Fibroblast of lung (primary cell): Measurements from ENCODE around the gene EEFSEC.

Experiments
- EZH2 ChIP-seq: IDR thresholded peaks from 2 replicates; pipeline ENCODE4 v1.5.1; 2012; ENCODE audit warnings: low read length, control low read depth, mild to moderate bottlenecking; ENCODE audit errors: missing control alignments
- TF ChIP-seq, protein P1 (sequence below), 2 donors: IDR thresholded peaks in 1 of 2; conservative IDR thresholded peaks in 1 of 2; 1 replicate in 1 of 2; 2 replicates in 1 of 2; pipeline ENCODE4 v1.5.1; 2011 to 2012; ENCODE audit warnings: low read length in 2 of 2, control low read depth in 1 of 2, inconsistent platforms in 1 of 2, low read depth in 1 of 2, mild to moderate bottlenecking in 1 of 2

DNA sequence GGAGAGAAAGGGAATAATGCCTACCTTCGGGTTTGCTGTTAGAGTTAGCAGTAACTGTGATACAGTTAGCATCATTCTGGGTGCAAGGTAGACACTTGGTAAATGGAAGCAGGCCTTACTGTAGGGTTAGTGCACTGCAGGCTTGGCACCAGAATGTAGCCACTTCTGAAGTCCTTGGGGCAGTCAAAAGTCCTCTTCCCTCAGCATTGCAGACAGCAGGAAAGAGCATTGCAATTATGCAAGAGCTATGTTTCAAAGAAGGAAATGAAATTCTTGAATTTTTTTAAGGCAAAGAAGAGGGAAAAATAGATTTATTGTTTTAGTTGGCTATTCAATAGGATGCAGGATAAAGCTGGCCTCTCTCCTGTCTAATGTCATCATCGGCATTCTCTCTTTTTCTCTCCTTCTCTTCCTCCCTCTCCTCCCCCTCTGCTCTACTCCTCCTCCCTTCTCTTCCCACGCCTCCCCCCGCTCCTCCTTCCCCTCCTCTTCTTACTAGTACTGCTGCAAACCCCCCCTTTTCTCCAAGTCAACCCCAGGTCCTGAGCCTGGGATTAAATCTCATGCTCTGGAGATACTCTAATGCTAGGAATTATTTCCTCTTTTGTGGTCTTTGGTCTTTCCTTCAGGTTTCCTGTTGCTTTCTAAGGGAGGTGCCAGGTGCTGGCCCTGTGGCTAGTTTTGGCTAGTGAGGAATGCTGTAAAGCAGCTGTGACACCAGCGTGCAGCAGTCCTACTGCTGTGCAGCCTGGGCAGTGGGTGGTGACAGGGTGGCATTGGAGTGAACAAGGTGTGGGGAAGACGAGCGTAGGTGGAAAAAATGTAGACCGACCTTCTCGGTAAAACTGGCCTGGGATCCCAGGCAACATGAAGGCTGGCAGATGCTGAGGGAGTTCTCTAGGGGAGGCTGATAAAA, 21.7 kb downstream of the EEFSEC start:
- TF ChIP-seq, protein P1, sequence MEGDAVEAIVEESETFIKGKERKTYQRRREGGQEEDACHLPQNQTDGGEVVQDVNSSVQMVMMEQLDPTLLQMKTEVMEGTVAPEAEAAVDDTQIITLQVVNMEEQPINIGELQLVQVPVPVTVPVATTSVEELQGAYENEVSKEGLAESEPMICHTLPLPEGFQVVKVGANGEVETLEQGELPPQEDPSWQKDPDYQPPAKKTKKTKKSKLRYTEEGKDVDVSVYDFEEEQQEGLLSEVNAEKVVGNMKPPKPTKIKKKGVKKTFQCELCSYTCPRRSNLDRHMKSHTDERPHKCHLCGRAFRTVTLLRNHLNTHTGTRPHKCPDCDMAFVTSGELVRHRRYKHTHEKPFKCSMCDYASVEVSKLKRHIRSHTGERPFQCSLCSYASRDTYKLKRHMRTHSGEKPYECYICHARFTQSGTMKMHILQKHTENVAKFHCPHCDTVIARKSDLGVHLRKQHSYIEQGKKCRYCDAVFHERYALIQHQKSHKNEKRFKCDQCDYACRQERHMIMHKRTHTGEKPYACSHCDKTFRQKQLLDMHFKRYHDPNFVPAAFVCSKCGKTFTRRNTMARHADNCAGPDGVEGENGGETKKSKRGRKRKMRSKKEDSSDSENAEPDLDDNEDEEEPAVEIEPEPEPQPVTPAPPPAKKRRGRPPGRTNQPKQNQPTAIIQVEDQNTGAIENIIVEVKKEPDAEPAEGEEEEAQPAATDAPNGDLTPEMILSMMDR (conservative IDR thresholded peaks at IDR 0.05 in 1 of 2, IDR thresholded peaks at IDR 0.05 in 1 of 2; ENCODE audit: low read depth in 1 of 2, low read length in 2 of 2): no peak
- TF ChIP-seq EZH2: no peak
